Activated naive CD4-positive, alpha-beta T cell treated with anti-CD3 and anti-CD28 coated beads, Interleukin-2, amount 50 U/mL, for 24 hours (primary cell): ENCODE measurements around the gene WDR90.

Experiments used
- H3K27ac Mint-ChIP-seq: one replicate; pipeline ENCODE4 v1.8.0; 2021; ENCODE audit warnings: mild to moderate bottlenecking, mixed read lengths
- H3K27me3 Mint-ChIP-seq: one replicate; pipeline ENCODE4 v1.8.0; 2021; ENCODE audit warnings: mixed read lengths
- H3K36me3 Mint-ChIP-seq: one replicate; pipeline ENCODE4 v1.8.0; 2021; ENCODE audit warnings: mixed read lengths
- H3K4me1 Mint-ChIP-seq: one replicate; pipeline ENCODE4 v1.8.0; 2021; ENCODE audit warnings: mixed read lengths
- H3K4me3 Mint-ChIP-seq: one replicate; pipeline ENCODE4 v1.8.0; 2021; ENCODE audit warnings: mild to moderate bottlenecking, mixed read lengths
- H3K9me3 Mint-ChIP-seq: one replicate; pipeline ENCODE4 v1.8.0; 2021; ENCODE audit warnings: mixed read lengths

WDR90 gene

DNA sequence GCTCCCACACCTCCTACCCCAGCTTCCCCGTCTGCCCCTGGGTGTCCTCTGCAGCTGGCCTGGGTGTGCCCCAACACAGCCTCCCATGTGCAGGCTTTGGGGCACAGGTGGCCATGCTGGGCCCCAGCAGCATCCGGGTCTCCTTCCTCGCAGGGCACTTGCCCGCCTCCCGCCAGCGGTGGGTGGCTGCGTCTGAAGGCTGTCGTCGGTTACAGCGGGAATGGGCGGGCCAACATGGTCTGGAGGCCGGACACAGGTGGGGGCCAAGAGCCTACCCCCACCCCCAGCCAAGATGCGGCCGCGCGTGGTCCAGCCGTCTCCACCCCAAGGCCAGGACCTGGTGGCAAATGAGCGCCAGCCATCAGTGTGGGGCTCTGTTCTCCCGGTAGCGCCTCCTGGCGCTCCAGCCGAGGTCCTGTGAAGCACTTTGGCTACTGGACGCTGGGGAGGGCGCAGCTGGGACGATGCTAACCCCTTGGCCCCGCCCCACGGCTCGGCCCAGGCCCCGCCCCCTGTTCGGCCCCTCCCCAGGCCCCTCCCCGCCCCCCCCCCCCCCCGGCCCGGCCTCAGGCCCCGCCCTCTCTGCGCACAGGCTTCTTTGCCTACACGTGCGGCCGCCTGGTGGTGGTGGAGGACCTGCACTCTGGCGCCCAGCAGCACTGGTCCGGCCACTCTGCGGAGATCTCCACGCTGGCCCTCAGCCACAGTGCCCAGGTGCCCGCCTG, 11.5 kb downstream of the WDR90 start:
- Mint-ChIP-seq H3K27me3 (no peaks in the 10 kb centered on the region), H3K36me3 (no peaks in the 10 kb centered on the region), H3K4me1 (peaks cover 6% of the 10 kb centered on the region), H3K9me3 (no peaks in the 10 kb centered on the region), H3K27ac (no peak overlapping the region), H3K4me3 (peak overlapping the region; percentile 19)

DNA sequence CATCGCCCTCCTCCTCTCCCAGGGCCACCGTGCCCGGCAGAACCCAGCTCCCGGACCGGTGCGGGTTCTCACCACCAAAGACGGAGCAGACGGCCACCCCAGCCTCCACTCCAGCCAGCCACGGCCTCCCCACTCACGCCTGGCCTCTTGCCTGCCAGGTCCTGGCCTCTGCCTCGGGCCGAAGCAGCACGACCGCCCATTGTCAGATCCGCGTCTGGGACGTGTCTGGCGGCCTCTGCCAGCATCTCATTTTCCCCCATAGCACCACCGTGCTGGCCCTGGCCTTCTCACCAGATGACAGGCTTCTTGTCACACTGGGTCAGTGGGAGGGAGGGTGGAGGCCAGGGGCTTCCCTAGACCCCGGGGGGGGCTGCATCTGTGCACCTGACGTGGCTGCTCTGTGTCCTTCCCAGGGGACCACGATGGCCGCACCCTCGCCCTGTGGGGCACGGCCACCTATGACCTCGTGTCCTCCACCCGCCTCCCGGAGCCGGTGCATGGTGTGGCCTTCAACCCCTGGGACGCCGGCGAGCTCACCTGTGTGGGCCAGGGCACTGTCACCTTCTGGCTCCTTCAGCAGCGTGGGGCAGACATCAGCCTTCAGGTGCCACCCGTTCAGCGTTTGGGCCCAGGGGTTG, 12.1 kb downstream of the WDR90 start:
- no peak overlapping the region for H3K27ac Mint-ChIP-seq
- peak overlapping the region; percentile 19 for H3K4me3 Mint-ChIP-seq
- H3K36me3 Mint-ChIP-seq, result no peaks in the 10 kb centered on the region
- H3K4me1 Mint-ChIP-seq, result peaks cover 6% of the 10 kb centered on the region
- H3K27me3 Mint-ChIP-seq, result no peaks in the 10 kb centered on the region
- no peaks in the 10 kb centered on the region for H3K9me3 Mint-ChIP-seq

- no peak overlapping the region for H3K27ac Mint-ChIP-seq
- H3K4me3 Mint-ChIP-seq, result no peak overlapping the region
- H3K4me1 Mint-ChIP-seq, result peaks cover 6% of the 10 kb centered on the region
- no peaks in the 10 kb centered on the region for H3K36me3 Mint-ChIP-seq
- no peaks in the 10 kb centered on the region for H3K27me3 Mint-ChIP-seq
- no peaks in the 10 kb centered on the region for H3K9me3 Mint-ChIP-seq
Measured at GRCh38 chr16:662095-662494, 12.9 kb downstream of the WDR90 start.

- Mint-ChIP-seq H3K4me1 (peaks cover 7% of the 10 kb centered on the region), H3K36me3 (no peaks in the 10 kb centered on the region), H3K9me3 (no peaks in the 10 kb centered on the region), H3K27ac (peak overlapping the region; percentile 35), H3K4me3 (no peak overlapping the region), H3K27me3 (no peaks in the 10 kb centered on the region)
Measured at GRCh38 chr16:662597-662996, 13.4 kb downstream of the WDR90 start.

GRCh38 chr16:666572-666971, 17.4 kb downstream of the WDR90 start:
- H3K9me3 Mint-ChIP-seq, result no peaks in the 10 kb centered on the region
- no peak overlapping the region for H3K4me3 Mint-ChIP-seq
- H3K36me3 Mint-ChIP-seq, result no peaks in the 10 kb centered on the region
- H3K27me3 Mint-ChIP-seq, result no peaks in the 10 kb centered on the region
- no peak overlapping the region for H3K27ac Mint-ChIP-seq
- H3K4me1 Mint-ChIP-seq, result peaks cover 7% of the 10 kb centered on the region

DNA sequence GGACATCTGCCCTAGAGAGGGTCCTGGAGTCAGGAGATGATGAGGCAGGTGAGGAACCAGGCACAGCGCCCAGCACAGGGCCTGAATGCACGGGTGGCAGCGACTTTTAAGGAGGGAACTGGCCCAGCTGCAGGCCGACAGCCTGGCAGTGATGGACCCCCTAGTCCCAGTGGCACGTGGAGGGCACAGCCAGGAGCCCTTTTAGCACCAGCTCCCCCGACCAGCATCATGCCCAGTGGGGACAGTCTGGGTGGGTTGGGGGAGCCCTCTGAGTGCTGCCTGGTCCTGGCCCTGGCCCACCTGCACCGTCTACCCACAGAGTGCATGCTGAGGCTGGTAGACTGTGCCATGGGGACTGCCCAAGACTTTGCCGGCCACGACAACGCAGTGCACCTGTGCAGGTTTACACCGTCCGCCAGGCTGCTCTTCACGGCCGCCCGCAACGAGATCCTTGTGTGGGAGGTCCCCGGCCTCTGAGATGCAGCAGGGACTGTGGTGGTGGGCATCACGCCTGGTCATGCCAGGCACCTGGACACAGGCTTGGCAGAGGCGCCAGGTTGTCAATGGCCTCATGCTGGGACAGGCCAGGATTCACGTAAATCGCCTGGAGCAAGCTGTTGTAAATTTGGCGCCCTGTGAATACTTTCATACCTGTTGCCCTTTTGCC, 18.1 kb downstream of the WDR90 start:
- Mint-ChIP-seq H3K27me3 (no peaks in the 10 kb centered on the region), H3K4me1 (peaks cover 7% of the 10 kb centered on the region), H3K27ac (peak overlapping the region; percentile 65), H3K36me3 (no peaks in the 10 kb centered on the region), H3K9me3 (no peaks in the 10 kb centered on the region), H3K4me3 (peak overlapping the region; percentile 76)

GRCh38 chr16:667780-668518, 18.8 kb downstream of the WDR90 start, which contains the start of gene RHOT2:
Gene RHOT2 (plus strand): TSS chr16:668132. CDS start chr16:668200, 68 bp downstream.
- Mint-ChIP-seq H3K9me3 (no peaks in the 10 kb centered on the region), H3K4me1 (peaks cover 7% of the 10 kb centered on the region), H3K4me3 (peak within 1 kb of the TSS; percentile 76), H3K27me3 (no peaks in the 10 kb centered on the region), H3K27ac (peak within 1 kb of the TSS; percentile 65), H3K36me3 (no peaks in the 10 kb centered on the region)

DNA sequence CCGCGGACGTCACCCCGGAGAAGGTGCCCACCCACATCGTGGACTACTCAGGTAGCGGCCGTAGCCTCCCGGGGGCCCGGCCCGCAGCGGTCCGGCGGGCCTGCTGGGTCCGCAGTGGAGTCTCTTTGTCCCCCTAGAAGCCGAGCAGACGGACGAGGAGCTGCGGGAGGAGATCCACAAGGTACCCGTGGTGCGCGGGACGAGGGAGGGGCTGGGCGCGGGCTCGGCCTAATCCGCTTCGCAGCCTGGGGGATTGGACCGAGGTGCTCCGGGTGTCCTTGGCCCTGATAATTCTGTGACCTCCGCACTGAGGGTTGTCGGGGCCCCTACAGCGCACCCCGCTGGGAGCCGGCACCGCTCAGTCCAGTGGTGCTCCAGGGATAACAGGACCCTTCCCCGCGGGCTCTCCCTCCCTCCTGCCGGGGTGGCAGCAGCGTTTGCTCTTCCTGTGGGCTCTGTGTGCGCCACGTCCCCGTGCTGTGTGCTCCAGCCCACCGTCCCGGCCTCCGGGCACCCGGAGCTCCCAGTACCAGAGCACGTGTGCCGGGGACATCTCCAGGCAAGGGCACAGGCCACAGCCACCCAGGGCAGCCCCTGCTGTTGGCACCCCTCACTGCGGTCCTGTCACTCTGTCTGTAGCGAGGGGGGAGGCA, 19.5 kb downstream of the WDR90 start:
- no peaks in the 10 kb centered on the region for H3K27me3 Mint-ChIP-seq
- no peaks in the 10 kb centered on the region for H3K36me3 Mint-ChIP-seq
- no peaks in the 10 kb centered on the region for H3K9me3 Mint-ChIP-seq
- H3K27ac Mint-ChIP-seq, result no peak overlapping the region
- H3K4me1 Mint-ChIP-seq, result peaks cover 7% of the 10 kb centered on the region
- H3K4me3 Mint-ChIP-seq, result peak overlapping the region; percentile 76

DNA sequence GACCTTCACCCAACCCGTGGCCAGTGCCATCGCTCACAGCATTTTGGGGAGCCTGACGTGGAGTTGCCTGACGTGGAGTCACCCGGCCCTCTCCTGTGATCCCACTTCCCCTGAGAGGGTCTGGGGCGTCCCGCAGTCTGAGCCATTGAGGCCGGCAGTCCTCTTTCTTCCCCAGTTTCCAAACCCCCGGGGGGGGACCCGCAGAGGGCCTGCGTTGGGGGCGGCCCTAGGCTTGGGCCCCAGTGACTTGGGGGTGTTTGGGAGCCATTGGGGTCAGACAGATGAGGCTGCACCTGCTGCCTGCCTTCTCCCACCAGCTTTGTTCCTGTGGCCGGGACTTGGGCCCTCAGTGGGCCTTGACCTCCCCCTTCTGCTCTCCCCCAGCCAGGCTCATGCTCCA, 20.5 kb downstream of the WDR90 start:
- Mint-ChIP-seq H3K4me1 (peaks cover 7% of the 10 kb centered on the region), H3K27me3 (no peaks in the 10 kb centered on the region), H3K27ac (no peak overlapping the region), H3K9me3 (no peaks in the 10 kb centered on the region), H3K4me3 (peak overlapping the region; percentile 76), H3K36me3 (no peaks in the 10 kb centered on the region)

- H3K4me3 Mint-ChIP-seq, result no peak overlapping the region
- H3K4me1 Mint-ChIP-seq, result peaks cover 7% of the 10 kb centered on the region
- H3K36me3 Mint-ChIP-seq, result no peaks in the 10 kb centered on the region
- H3K27ac Mint-ChIP-seq, result no peak overlapping the region
- H3K9me3 Mint-ChIP-seq, result no peaks in the 10 kb centered on the region
- no peaks in the 10 kb centered on the region for H3K27me3 Mint-ChIP-seq
Measured at GRCh38 chr16:670485-671352, 21.6 kb downstream of the WDR90 start.

DNA sequence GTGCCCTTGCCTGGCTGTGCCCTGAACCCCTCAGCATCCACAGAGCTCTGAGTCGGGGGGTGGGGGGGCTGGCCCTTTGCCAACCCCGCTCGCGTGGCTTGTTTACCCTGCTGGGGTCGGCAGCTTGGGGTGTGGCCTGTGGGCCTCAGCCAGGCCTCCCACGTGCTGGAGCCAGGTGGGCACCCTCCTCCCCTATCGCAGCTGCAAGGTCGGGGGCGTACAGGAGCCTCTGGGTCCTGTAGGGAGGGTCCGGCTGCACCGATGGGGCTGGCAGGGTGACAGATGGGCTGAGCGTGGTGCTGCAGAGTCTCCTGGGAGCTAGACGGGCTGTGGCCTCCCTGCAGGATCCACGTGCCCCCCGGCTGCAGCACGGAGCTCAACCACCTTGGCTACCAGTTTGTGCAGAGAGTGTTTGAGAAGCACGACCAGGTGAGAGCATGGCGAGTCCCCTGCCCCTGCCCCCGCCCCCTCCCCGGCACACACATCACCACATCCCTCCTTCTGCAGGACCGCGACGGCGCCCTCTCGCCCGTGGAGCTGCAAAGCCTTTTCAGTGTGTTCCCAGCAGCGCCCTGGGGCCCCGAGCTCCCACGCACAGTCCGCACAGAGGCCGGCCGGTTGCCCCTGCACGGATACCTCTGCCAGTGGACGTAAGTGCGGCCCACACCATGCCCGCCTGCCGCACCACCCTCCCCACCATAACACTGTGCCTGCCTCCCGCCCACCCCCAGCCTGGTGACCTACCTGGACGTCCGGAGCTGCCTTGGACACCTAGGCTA, 22.4 kb downstream of the WDR90 start:
- Mint-ChIP-seq H3K27ac (no peak overlapping the region), H3K27me3 (no peaks in the 10 kb centered on the region), H3K4me3 (no peak overlapping the region), H3K9me3 (no peaks in the 10 kb centered on the region), H3K36me3 (no peaks in the 10 kb centered on the region), H3K4me1 (peaks cover 7% of the 10 kb centered on the region)

GRCh38 chr16:672371-672770, 23.2 kb downstream of the WDR90 start:
- Mint-ChIP-seq H3K36me3 (no peaks in the 10 kb centered on the region), H3K4me1 (peaks cover 7% of the 10 kb centered on the region), H3K27ac (no peak overlapping the region), H3K27me3 (peaks cover 1% of the 10 kb centered on the region), H3K4me3 (no peak overlapping the region), H3K9me3 (no peaks in the 10 kb centered on the region)

GRCh38 chr16:672851-673250, 23.7 kb downstream of the WDR90 start:
- Mint-ChIP-seq H3K27me3 (peaks cover 1% of the 10 kb centered on the region), H3K9me3 (no peaks in the 10 kb centered on the region), H3K4me3 (no peak overlapping the region), H3K36me3 (no peaks in the 10 kb centered on the region), H3K27ac (no peak overlapping the region), H3K4me1 (peaks cover 4% of the 10 kb centered on the region)
